Heart left ventricle (tissue), 13 donors: ENCODE results near the gene STPG1.

Experiments
- POLR2A ChIP-seq, 2 donors: fragments of 450-650 bp; IDR thresholded peaks; one replicate each; pipeline ENCODE4 v1.6.1; 2017; ENCODE audit warnings: antibody characterized with exemption in 2 of 2, mild to moderate bottlenecking in 2 of 2, moderate library complexity in 2 of 2
- TF ChIP-seq, protein P1 (sequence below), 12 donors: fragments of 200-600 bp; sonication (generic) in 4 of 12; IDR thresholded peaks; one replicate each; pipeline versions ENCODE4 v1.5.0 to v1.8.0; 2018 to 2022; ENCODE audit warnings: antibody characterized with exemption in 12 of 12, mild to moderate bottlenecking in 5 of 12
- donor health status: ischemic (EF 13 %, LVEDD 7.1; RV severe dilation, severe dysfunction).
- donor health status: DM: no; HTN: yes; CAD: no.
- donor health status: DM: no; HTN: no; CAD: no.
- donor health status: ischemic (EF 25% LVEDD 6.9; RV normal size, moderate dysfunction).
- donor health status: ischemic (EF 25% LVEDD 5.7; RV mildly dilated, moderate dysfunction).
- donor health status: ischemic (EF 35%, LVEDD 5.7; RV mildly dilated, moderate dysfunction).
- donor health status: nonischemic (EF 11% LVEDD 7.7; RV severe dilation, severe dysfunction).
- donor health status: DM: yes; HTN: yes; CAD: no.
- donor health status: PGD.
- donor health status: ischemic (EF 29% LVEDD 5.4; RV normal size, mild dysfunction).
- donor health status: nonischemic (EF 23%, LVEDD 6.1; RV moderate dilation, normal function).

DNA sequence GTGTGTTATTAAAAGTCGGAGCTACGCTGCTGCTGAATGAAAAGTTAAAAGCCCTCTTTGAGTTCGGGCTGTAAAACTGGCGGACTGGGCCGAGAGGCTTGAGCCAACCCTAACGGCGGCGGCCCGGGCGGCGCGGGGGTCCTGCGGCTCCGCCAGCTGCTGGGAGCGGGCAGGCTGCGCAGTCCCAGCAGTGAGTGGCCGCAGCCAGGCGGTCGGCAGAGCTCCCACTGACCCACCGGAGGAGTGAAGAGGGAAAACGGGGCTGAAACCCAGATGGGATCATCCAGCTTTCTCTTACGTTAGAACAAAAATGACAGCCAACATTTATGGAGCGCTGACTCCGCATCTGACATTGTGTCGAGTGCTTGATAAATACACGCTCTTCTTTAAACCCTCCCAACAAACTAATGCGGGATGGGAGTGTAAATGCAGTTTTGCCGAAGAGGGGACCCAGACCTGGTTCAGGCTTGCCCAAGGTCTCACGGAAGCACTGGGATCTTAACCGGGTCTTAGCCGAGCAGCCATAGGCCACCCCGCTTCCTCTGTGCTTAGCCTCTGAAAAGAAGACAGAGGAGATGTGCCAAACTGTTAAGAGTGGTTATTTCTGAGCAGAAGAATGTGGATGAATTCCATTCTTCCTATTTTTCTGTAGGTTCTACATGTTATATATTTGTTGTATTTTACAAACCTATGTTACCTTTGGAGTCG, 91.0 kb downstream of the STPG1 start:
- TF ChIP-seq, protein P1, sequence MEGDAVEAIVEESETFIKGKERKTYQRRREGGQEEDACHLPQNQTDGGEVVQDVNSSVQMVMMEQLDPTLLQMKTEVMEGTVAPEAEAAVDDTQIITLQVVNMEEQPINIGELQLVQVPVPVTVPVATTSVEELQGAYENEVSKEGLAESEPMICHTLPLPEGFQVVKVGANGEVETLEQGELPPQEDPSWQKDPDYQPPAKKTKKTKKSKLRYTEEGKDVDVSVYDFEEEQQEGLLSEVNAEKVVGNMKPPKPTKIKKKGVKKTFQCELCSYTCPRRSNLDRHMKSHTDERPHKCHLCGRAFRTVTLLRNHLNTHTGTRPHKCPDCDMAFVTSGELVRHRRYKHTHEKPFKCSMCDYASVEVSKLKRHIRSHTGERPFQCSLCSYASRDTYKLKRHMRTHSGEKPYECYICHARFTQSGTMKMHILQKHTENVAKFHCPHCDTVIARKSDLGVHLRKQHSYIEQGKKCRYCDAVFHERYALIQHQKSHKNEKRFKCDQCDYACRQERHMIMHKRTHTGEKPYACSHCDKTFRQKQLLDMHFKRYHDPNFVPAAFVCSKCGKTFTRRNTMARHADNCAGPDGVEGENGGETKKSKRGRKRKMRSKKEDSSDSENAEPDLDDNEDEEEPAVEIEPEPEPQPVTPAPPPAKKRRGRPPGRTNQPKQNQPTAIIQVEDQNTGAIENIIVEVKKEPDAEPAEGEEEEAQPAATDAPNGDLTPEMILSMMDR (IDR thresholded peaks at IDR 0.05) = no peak
- TF ChIP-seq POLR2A (IDR thresholded peaks at IDR 0.05) = no peak
